ENCODE results near the gene ZNF189. TPM values are rescaled to one million over a fixed set of nuclear protein-coding genes. Genes with fewer than 3 reads are reported as not detected.

Gene ZNF189
- polyA plus RNA-seq, 4 donors: 34.3 to 46.6 (median 43.7) TPM

GRCh38 chr9:101417977-101418376, 19.3 kb downstream of the ZNF189 start:
- DNase-seq (ENCODE audit: low read depth in 4 of 4, low spot score in 3 of 4): no peak

- DNase-seq (ENCODE audit: low read depth in 4 of 4, low spot score in 3 of 4): no peak
These were observed 20.1 kb downstream of the ZNF189 start for GRCh38 chr9:101418518-101419430.

GRCh38 chr9:101419863-101420262, 21.2 kb downstream of the ZNF189 start:
- DNase-seq (ENCODE audit: low read depth in 4 of 4, low spot score in 3 of 4): no peak

GRCh38 chr9:101421653-101422065, 23.0 kb downstream of the ZNF189 start:
- no peak for DNase-seq (ENCODE audit: low read depth in 4 of 4, low spot score in 3 of 4)

GRCh38 chr9:101427358-101427757, 28.7 kb downstream of the ZNF189 start:
- no peak for DNase-seq (ENCODE audit: low read depth in 4 of 4, low spot score in 3 of 4)

GRCh38 chr9:101427957-101428655, 29.5 kb downstream of the ZNF189 start:
- no peak for DNase-seq (ENCODE audit: low read depth in 4 of 4, low spot score in 3 of 4)

GRCh38 chr9:101428909-101429308, 30.3 kb downstream of the ZNF189 start:
- no peak for DNase-seq (ENCODE audit: low read depth in 4 of 4, low spot score in 3 of 4)

- no peak for DNase-seq (ENCODE audit: low read depth in 4 of 4, low spot score in 3 of 4)
These were observed 31.1 kb downstream of the ZNF189 start for GRCh38 chr9:101429736-101430135.

- no peak for DNase-seq (ENCODE audit: low read depth in 4 of 4, low spot score in 3 of 4)
These were observed 33.5 kb downstream of the ZNF189 start for GRCh38 chr9:101432171-101432570.

GRCh38 chr9:101432740-101433139, 34.1 kb downstream of the ZNF189 start:
- no peak for DNase-seq (ENCODE audit: low read depth in 4 of 4, low spot score in 3 of 4)

GRCh38 chr9:101433229-101433628, 34.6 kb downstream of the ZNF189 start:
- no peak for DNase-seq (ENCODE audit: low read depth in 4 of 4, low spot score in 3 of 4)

GRCh38 chr9:101434998-101435397, 36.3 kb downstream of the ZNF189 start:
- no peak for DNase-seq (ENCODE audit: low read depth in 4 of 4, low spot score in 3 of 4)

- DNase-seq (ENCODE audit: low read depth in 4 of 4, low spot score in 3 of 4): no peak
These were observed 37.0 kb downstream of the ZNF189 start, which contains the start of gene ALDOB for GRCh38 chr9:101435601-101436079. ALDOB (minus strand) TSS chr9:101435774; CDS start chr9:101430887, 4,887 bp downstream.

- DNase-seq (ENCODE audit: low read depth in 4 of 4, low spot score in 3 of 4): no peak
These were observed 39.2 kb downstream of the ZNF189 start for GRCh38 chr9:101437806-101438232.

- no peak for DNase-seq (ENCODE audit: low read depth in 4 of 4, low spot score in 3 of 4)
These were observed 39.9 kb downstream of the ZNF189 start for GRCh38 chr9:101438523-101438922.

- DNase-seq (ENCODE audit: low read depth in 4 of 4, low spot score in 3 of 4): no peak
These were observed 42.1 kb downstream of the ZNF189 start for GRCh38 chr9:101440714-101441230.

- no peak for DNase-seq (ENCODE audit: low read depth in 4 of 4, low spot score in 3 of 4)
These were observed 43.7 kb downstream of the ZNF189 start for GRCh38 chr9:101442318-101442717.

- no peak for DNase-seq (ENCODE audit: low read depth in 4 of 4, low spot score in 3 of 4)
These were observed 44.1 kb downstream of the ZNF189 start for GRCh38 chr9:101442736-101443135.

GRCh38 chr9:101443364-101443771, 44.7 kb downstream of the ZNF189 start:
- DNase-seq (ENCODE audit: low read depth in 4 of 4, low spot score in 3 of 4): no peak

- DNase-seq (ENCODE audit: low read depth in 4 of 4, low spot score in 3 of 4): no peak
These were observed 46.8 kb downstream of the ZNF189 start for GRCh38 chr9:101445353-101446029.

- no peak for DNase-seq (ENCODE audit: low read depth in 4 of 4, low spot score in 3 of 4)
These were observed 48.1 kb downstream of the ZNF189 start for GRCh38 chr9:101446732-101447131.

All from left renal pelvis (tissue), 4 donors.